Common myeloid progenitor, CD34-positive (primary cell): ENCODE data around the gene SGCG.

Source experiments
- CTCF ChIA-PET: fragments of 350-600 bp; sonication (Branson Sonifier 250); formaldehyde crosslinking; loops from one replicate; lab custom pipeline; 2021; ENCODE audit warnings: antibody characterized with exemption; lab: Charles Lee
- POLR2A ChIA-PET: fragments of 350-600 bp; sonication (Branson Sonifier 250); formaldehyde crosslinking; loops from one replicate; lab custom pipeline; 2021; ENCODE audit warnings: antibody characterized with exemption; lab: Charles Lee
- DNase-seq, 3 donors: peaks; one replicate each; pipeline versions ENCODE4 v3.0.0 to v3.0.0-alpha.2; 2013
- H3K27ac ChIP-seq, 2 experiments: 1 replicate in 1 of 2; 2 replicates in 1 of 2; pipeline ENCODE4 v1.7.0; 2013; ENCODE audit warnings: inconsistent platforms in 2 of 2, low read length in 2 of 2, mild to moderate bottlenecking in 2 of 2, low read depth in 1 of 2, moderate library complexity in 1 of 2; ENCODE audit not compliant: severe bottlenecking in 2 of 2, insufficient read depth in 1 of 2, poor library complexity in 1 of 2
- H3K27me3 ChIP-seq, 5 experiments: replicated peaks in 2 of 5; 1 replicate in 3 of 5; 2 replicates in 2 of 5; pipeline versions ENCODE4 v1.6.1 to v1.7.0; 2013; ENCODE audit warnings: low read length in 4 of 5, mild to moderate bottlenecking in 2 of 5, moderate library complexity in 2 of 5, inconsistent platforms in 1 of 5; ENCODE audit not compliant: insufficient read depth in 5 of 5, control insufficient read depth in 4 of 5
- H3K36me3 ChIP-seq, 4 experiments: 1 replicate in 2 of 4; 2 replicates in 2 of 4; pipeline versions ENCODE4 v1.6.1 to v1.7.0; 2013; ENCODE audit warnings: low read length in 3 of 4, control low read depth in 1 of 4, mild to moderate bottlenecking in 1 of 4; ENCODE audit not compliant: control insufficient read depth in 4 of 4, insufficient read depth in 4 of 4
- H3K4me1 ChIP-seq, 4 experiments: 1 replicate in 3 of 4; 2 replicates in 1 of 4; pipeline versions ENCODE4 v1.6.1 to v1.7.1; 2013; ENCODE audit warnings: low read length in 3 of 4, mild to moderate bottlenecking in 3 of 4, control low read depth in 1 of 4, inconsistent platforms in 1 of 4, moderate library complexity in 1 of 4; ENCODE audit not compliant: control insufficient read depth in 4 of 4, insufficient read depth in 4 of 4; ENCODE audit errors: control extremely low read depth in 1 of 4
- H3K4me3 ChIP-seq, 7 experiments: 1 replicate in 4 of 7; 2 replicates in 3 of 7; pipeline versions ENCODE4 v1.5.1 to v1.7.0; 2013; ENCODE audit warnings: mild to moderate bottlenecking in 7 of 7, low read length in 6 of 7, moderate library complexity in 6 of 7, inconsistent platforms in 2 of 7, low read depth in 2 of 7, control low read depth in 1 of 7; ENCODE audit not compliant: insufficient read depth in 4 of 7, control insufficient read depth in 1 of 7; ENCODE audit errors: extremely low read depth in 1 of 7
- H3K9me3 ChIP-seq, 5 experiments: 1 replicate in 4 of 5; 2 replicates in 1 of 5; pipeline versions ENCODE4 v1.6.1 to v1.7.1; 2013; ENCODE audit warnings: low read length in 4 of 5, mild to moderate bottlenecking in 2 of 5, inconsistent platforms in 1 of 5, low read depth in 1 of 5, moderate library complexity in 1 of 5; ENCODE audit not compliant: control insufficient read depth in 4 of 5, insufficient read depth in 2 of 5; ENCODE audit errors: control extremely low read depth in 1 of 5
- WGBS: methylation state at CpG from one replicate; pipeline ENCODE4 v1.1.5; 2013; ENCODE audit not compliant: insufficient coverage; 5-methylcytosine and 5-hydroxymethylcytosine counted together

Gene SGCG

DNA sequence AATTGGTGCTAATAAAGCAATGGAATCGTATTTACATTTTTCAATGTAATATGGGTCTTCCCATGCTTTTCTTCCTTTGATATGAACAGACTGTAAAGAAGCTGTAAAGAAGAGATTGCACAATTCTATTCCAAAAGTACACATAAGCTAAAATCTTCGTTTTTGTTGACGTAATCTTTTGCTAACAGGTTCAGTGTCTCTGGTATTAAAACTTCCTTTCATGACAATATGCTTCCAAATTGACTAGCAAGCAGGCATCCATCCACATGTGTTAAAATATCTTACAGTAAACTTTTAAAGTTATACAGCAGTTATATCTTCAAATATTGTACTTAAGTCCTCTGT, 19.3 kb upstream of the SGCG start:
- no peak overlapping the region for H3K27ac ChIP-seq
- H3K36me3 ChIP-seq, result no peaks in the 10 kb centered on the region
- peaks cover 0 to 2% (median 0%) of the 10 kb centered on the region in 5 experiments for H3K9me3 ChIP-seq
- H3K27me3 ChIP-seq, result peaks cover 3 to 36% (median 6%) of the 10 kb centered on the region in 5 experiments
- DNase-seq, result no peak
- WGBS, result 94% methylated on average over 2 of the region's 3 CpGs
- ChIA-PET POLR2A (no interaction called here), CTCF (no interaction called here)
- no peak overlapping the region for H3K4me3 ChIP-seq
- H3K4me1 ChIP-seq, result peaks cover 0 to 15% (median 6%) of the 10 kb centered on the region in 4 experiments

DNA sequence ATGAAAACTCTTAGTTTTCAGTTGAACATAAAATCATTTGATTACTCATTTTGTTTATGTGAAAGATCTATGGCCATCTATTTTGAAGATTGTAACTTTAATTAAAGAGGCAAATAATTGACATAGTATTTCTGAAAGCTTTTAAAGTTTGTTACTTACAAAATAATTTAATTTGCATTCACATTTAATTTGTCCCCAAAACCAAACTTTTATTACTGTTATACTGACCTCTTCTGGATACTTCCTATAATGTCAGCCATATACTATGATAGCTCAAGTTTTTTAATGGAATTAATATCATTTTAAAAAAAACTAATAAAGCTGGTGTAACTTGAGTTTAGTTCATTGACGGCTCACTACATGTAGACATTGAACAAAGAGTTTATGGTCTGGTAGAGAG, 4.9 kb upstream of the SGCG start:
- H3K36me3 ChIP-seq, result no peaks in the 10 kb centered on the region
- WGBS, result no CpG with 5 or more reads among the region's 1 CpG
- H3K4me1 ChIP-seq, result no peaks in the 10 kb centered on the region
- H3K9me3 ChIP-seq, result no peaks in the 10 kb centered on the region
- CTCF ChIA-PET, result no interaction called here
- DNase-seq, result peak in 1 of 3 donors; percentile 17
- H3K4me3 ChIP-seq, result no peak overlapping the region
- H3K27ac ChIP-seq, result no peak overlapping the region
- peaks cover 0 to 2% (median 0%) of the 10 kb centered on the region in 5 experiments for H3K27me3 ChIP-seq
- POLR2A ChIA-PET, result no interaction called here

DNA sequence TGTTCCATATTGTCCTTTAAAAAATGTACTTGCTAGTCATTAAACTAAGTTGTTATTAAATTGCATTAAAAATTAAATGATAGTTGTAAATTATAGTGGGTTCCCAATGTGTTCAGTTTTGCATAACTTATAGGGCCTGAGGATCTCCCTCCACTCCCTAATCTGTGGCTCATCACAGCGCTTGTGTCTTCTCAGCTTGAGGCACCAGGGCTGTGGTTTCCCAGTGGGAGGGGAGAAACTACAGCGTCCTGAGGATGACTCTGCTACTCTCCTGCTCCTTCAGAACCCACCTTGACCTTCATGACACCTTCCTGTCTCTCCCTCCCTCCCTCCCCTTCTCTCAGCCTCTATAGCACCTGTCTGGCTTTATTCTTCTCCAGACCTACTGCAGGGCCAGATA, 1.4 kb downstream of the SGCG start:
- Histone ChIP-seq H3K27me3 (peaks cover 0 to 3% (median 0%) of the 10 kb centered on the region in 5 experiments), H3K4me1 (no peaks in the 10 kb centered on the region), H3K4me3 (no peak overlapping the region), H3K9me3 (no peaks in the 10 kb centered on the region), H3K36me3 (no peaks in the 10 kb centered on the region), H3K27ac (no peak overlapping the region)
- no CpG with 5 or more reads among the region's 2 CpGs for WGBS
- DNase-seq, result no peak
- ChIA-PET CTCF (no interaction called here), POLR2A (no interaction called here)

DNA sequence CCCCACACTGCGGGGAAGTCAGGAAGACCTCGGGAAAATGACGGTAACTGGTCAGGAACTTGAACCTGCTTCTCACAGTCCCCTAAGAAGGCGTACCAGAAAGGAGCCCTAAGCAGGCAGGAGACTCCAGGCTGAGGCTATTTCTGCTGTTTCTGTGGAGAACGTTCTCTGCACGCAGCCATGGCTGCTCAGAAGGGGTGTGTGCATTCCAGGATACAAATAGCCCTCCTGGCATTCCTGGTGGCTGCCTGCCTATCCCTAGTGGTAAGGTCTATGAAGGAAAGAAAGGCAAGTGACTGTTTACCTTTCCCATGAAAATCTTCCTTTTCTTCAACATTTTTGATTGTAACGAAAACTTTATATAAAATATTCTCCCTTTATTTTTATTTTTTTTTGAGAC, 2.5 kb downstream of the SGCG start:
- H3K27me3 ChIP-seq, result peaks cover 0 to 2% (median 0%) of the 10 kb centered on the region in 5 experiments
- WGBS, result 90% methylated on average over 6 of the region's 7 CpGs
- no peak overlapping the region for H3K27ac ChIP-seq
- ChIA-PET CTCF (no interaction called here), POLR2A (no interaction called here)
- H3K4me1 ChIP-seq, result no peaks in the 10 kb centered on the region
- H3K36me3 ChIP-seq, result no peaks in the 10 kb centered on the region
- H3K4me3 ChIP-seq, result no peak overlapping the region
- no peak for DNase-seq
- H3K9me3 ChIP-seq, result no peaks in the 10 kb centered on the region

DNA sequence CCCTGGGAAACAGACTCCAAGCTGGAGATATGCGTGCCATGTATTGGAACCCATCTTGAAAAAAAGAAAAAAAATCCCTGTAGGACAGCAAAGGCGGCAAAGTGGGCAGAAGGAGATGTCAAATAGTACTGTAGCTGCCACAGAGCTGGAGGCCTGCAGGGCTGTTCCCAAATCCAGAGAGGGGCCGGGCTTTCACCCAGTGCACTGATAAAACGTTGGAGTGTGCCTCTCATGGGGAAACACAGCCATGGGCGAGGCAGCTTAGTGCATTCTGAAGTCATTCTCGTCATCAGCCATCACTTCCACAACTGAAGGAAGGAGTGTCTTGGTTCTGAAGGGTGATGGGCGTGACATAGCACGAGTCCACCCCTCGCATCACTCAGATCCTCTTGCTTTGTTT, 4.8 kb downstream of the SGCG start:
- WGBS, result 93% methylated on average over 7 of the region's 9 CpGs

DNA sequence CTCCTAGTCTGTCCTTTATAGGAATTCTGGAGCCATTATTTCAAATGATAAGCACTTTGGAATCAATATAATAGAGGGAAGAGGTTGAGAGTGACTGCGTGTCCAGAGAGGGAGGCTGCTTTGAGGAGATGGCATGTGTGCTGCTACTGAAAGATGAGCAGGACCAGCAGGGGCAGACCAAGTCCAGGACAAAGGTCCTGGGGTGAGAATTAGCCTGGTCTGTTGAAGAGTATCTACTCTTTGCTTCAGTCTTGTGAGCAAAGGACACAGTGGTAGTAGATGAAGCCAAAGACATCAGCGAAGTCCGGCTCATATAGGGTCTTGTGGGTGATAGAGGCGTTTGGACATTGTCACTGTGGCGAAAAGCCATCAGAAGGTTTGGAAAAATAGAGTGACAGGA, 21.1 kb downstream of the SGCG start:
- CTCF ChIA-PET, result no interaction called here

More for the DNA sequence above, 4.8 kb downstream of the SGCG start:
- CTCF ChIA-PET, result interaction anchor here (1.7 kb wide), 1 partner anchor 11 kb away, joined by 5 read pairs; no protein-coding TSS in a partner anchor
- Histone ChIP-seq H3K27ac (no peak overlapping the region), H3K27me3 (peaks cover 0 to 2% (median 0%) of the 10 kb centered on the region in 5 experiments), H3K9me3 (no peaks in the 10 kb centered on the region), H3K4me3 (no peak overlapping the region), H3K36me3 (no peaks in the 10 kb centered on the region), H3K4me1 (no peaks in the 10 kb centered on the region)
- DNase-seq, result no peak
- POLR2A ChIA-PET, result no interaction called here

DNA sequence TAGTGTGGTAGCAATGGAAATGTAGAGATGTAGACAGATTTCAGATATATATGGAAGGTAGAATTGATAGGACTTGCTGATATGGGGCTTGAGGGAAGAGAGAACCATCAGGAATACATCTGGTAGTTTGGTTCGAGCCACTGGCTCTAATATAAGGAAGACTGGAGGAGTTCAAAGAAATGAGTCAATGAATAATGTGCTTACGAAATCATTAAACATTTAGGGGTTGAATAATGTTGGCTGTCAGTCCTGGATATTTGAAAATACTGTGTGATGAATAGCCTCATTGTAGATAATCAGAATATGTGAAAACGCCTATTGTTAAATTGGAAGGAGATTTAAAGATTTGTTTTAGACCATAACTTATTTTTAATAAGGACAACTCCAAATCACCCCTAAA, 21.6 kb downstream of the SGCG start:
- no peak overlapping the region for H3K27ac ChIP-seq
- ChIA-PET POLR2A (no interaction called here), CTCF (no interaction called here)
- no peaks in the 10 kb centered on the region for H3K36me3 ChIP-seq
- no peaks in the 10 kb centered on the region for H3K4me1 ChIP-seq
- H3K4me3 ChIP-seq, result no peak overlapping the region
- peaks cover 0 to 4% (median 0%) of the 10 kb centered on the region in 5 experiments for H3K27me3 ChIP-seq
- no peak for DNase-seq
- WGBS, result 91% methylated on average over 2 of the region's 3 CpGs
- H3K9me3 ChIP-seq, result peaks cover 0 to 2% (median 0%) of the 10 kb centered on the region in 5 experiments

More for the DNA sequence above, 21.1 kb downstream of the SGCG start:
- WGBS, result 100% methylated on average over 5 of the region's 5 CpGs
- Histone ChIP-seq H3K4me1 (no peaks in the 10 kb centered on the region), H3K36me3 (no peaks in the 10 kb centered on the region), H3K9me3 (peaks cover 0 to under 1% (median 0%) of the 10 kb centered on the region in 5 experiments), H3K27me3 (peaks cover 0 to 4% (median 0%) of the 10 kb centered on the region in 5 experiments), H3K27ac (no peak overlapping the region), H3K4me3 (no peak overlapping the region)
- POLR2A ChIA-PET, result no interaction called here
- no peak for DNase-seq
